Vagina (tissue), 2 donors: ENCODE data around the gene ANGPTL8.

ENCODE experiments used
- POLR2A ChIP-seq, 2 donors: fragments of 450-650 bp; IDR thresholded peaks; one replicate each; pipeline ENCODE4 v1.6.1; 2017; ENCODE audit warnings: antibody characterized with exemption in 2 of 2, mild to moderate bottlenecking in 2 of 2, moderate library complexity in 2 of 2
- POLR2AphosphoS5 ChIP-seq, 2 donors: sonication (generic); formaldehyde crosslinking; IDR thresholded peaks; one replicate each; pipeline ENCODE4 v1.9.0; 2017; ENCODE audit warnings: antibody characterized with exemption in 2 of 2, mild to moderate bottlenecking in 2 of 2, low read depth in 1 of 2; ENCODE audit not compliant: insufficient read depth in 1 of 2
- TF ChIP-seq, protein P1 (sequence below), 3 experiments: fragments of 450-650 bp in 2 of 3; fragments of 200-600 bp in 1 of 3; sonication (generic) in 1 of 3; IDR thresholded peaks; one replicate each; pipeline ENCODE4 v1.5.1; 2017 to 2019; ENCODE audit warnings: antibody characterized with exemption in 3 of 3, mild to moderate bottlenecking in 2 of 3, moderate library complexity in 2 of 3

DNA sequence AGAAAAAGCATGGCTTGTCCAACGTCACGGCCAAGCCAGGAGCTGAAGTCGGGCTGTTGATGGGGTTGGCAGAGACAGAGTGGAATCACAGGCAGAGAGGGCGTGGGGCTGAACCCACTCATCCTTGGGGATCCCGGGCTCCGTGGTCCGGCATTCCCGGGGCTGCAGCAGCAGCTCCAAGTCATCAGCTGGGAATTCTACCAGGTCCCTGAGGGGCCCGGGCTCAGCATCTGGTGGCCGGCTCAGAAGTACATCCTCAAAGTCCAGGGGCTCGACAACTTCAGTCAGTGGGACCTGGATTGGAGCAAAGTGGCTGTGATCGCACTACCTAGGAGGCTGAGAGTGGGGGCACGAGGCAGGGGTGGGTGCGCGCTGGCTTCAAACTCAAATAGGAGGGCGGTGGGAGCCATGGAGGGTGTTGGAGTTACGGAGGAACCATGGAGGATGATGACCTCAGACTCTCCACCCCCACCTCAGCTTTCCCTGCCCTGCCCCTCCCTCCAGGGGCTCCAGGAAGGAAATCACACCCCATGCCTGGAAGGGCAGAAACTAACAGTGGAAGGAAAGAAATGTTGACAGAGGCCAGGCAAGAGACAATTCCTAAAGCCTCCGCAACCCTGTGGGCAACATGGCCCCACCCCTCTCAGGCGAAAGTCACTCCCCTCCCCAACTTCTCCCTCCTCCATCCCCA lies 13.4 kb downstream of the ANGPTL8 start:
- TF ChIP-seq, protein P1, sequence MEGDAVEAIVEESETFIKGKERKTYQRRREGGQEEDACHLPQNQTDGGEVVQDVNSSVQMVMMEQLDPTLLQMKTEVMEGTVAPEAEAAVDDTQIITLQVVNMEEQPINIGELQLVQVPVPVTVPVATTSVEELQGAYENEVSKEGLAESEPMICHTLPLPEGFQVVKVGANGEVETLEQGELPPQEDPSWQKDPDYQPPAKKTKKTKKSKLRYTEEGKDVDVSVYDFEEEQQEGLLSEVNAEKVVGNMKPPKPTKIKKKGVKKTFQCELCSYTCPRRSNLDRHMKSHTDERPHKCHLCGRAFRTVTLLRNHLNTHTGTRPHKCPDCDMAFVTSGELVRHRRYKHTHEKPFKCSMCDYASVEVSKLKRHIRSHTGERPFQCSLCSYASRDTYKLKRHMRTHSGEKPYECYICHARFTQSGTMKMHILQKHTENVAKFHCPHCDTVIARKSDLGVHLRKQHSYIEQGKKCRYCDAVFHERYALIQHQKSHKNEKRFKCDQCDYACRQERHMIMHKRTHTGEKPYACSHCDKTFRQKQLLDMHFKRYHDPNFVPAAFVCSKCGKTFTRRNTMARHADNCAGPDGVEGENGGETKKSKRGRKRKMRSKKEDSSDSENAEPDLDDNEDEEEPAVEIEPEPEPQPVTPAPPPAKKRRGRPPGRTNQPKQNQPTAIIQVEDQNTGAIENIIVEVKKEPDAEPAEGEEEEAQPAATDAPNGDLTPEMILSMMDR (IDR thresholded peaks at IDR 0.05) = no peak
- no peak for TF ChIP-seq POLR2A (IDR thresholded peaks at IDR 0.05)
- no peak for TF ChIP-seq POLR2AphosphoS5 (IDR thresholded peaks at IDR 0.05; ENCODE audit: insufficient read depth in 1 of 2, low read depth in 1 of 2)
